Measurements from ENCODE around the gene PAM.

Gene PAM

GRCh38 chr5:102971676-102972293 lies 216.7 kb downstream of the PAM start:
- DNase-seq (ENCODE audit: low spot score), result no peak
- H3K4me3 ChIP-seq, result no peak overlapping the region
- no peak overlapping the region for H3K27ac ChIP-seq
- no peak for TF ChIP-seq CTCF (IDR thresholded peaks at IDR 0.05)

GRCh38 chr5:102974177-102974576 lies 219.1 kb downstream of the PAM start:
- DNase-seq (ENCODE audit: low spot score), result no peak
- Histone ChIP-seq H3K27ac (no peak overlapping the region), H3K4me3 (no peak overlapping the region)
- TF ChIP-seq CTCF (IDR thresholded peaks at IDR 0.05), result no peak

- TF ChIP-seq CTCF (IDR thresholded peaks at IDR 0.05), result no peak
- H3K4me3 ChIP-seq, result no peak overlapping the region
- DNase-seq (ENCODE audit: low spot score), result no peak
- H3K27ac ChIP-seq, result peak overlapping the region in 1 of 2 donors; percentile 24
Measured at GRCh38 chr5:102975045-102975444, 219.9 kb downstream of the PAM start.

GRCh38 chr5:102975457-102976182 lies 220.5 kb downstream of the PAM start:
- no peak for TF ChIP-seq CTCF (IDR thresholded peaks at IDR 0.05)
- DNase-seq (ENCODE audit: low spot score), result no peak
- Histone ChIP-seq H3K27ac (peak overlapping the region in 1 of 2 donors; percentile 24), H3K4me3 (no peak overlapping the region)

GRCh38 chr5:102981957-102982635 lies 227.0 kb downstream of the PAM start:
- no peak for DNase-seq (ENCODE audit: low spot score)
- Histone ChIP-seq H3K4me3 (no peak overlapping the region), H3K27ac (no peak overlapping the region)
- no peak for TF ChIP-seq CTCF (IDR thresholded peaks at IDR 0.05)

- TF ChIP-seq CTCF (IDR thresholded peaks at IDR 0.05), result no peak
- DNase-seq (ENCODE audit: low spot score), result no peak
Measured at GRCh38 chr5:102986074-102986473, 231.0 kb downstream of the PAM start.

More at GRCh38 chr5:102986074-102986473, 231.0 kb downstream of the PAM start:
- no peak overlapping the region for H3K27ac ChIP-seq
- no peak overlapping the region for H3K4me3 ChIP-seq
